K562 (cell line): ENCODE data around the gene DNAAF3. TPM values are rescaled to one million over a fixed set of nuclear protein-coding genes. Genes with fewer than 3 reads are reported as not detected.
A peak's percentile ranks its signal among the peaks of the same experiment; 100 is the strongest.

ENCODE experiments used
- CBX3 ChIP-seq, 2 experiments: IDR thresholded peaks; 1 replicate in 1 of 2; 2 replicates in 1 of 2; pipeline ENCODE4 v1.6.1; 2012; ENCODE audit warnings: inconsistent platforms in 2 of 2, low read length in 2 of 2, borderline replicate concordance in 1 of 2, control low read depth in 1 of 2
- ETV1 ChIP-seq: fragments of 450-650 bp; conservative IDR thresholded peaks from 2 replicates; pipeline ENCODE4 v1.6.1; 2016; ENCODE audit warnings: missing genetic modification characterization, control low read depth, low read depth, missing compliant biosample characterization
- MCM5 ChIP-seq: fragments of 450-650 bp; IDR thresholded peaks from 2 replicates; pipeline ENCODE4 v1.6.1; 2016; ENCODE audit warnings: low read depth
- MLLT1 ChIP-seq, 2 experiments: fragments of 450-650 bp; IDR thresholded peaks; 2 replicates each; pipeline ENCODE4 v1.6.1; 2016
- POLR2AphosphoS5 ChIP-seq: IDR thresholded peaks from 2 replicates; pipeline ENCODE4 v1.6.1; 2011; ENCODE audit warnings: mild to moderate bottlenecking, low read depth, low read length, moderate library complexity; ENCODE audit not compliant: control insufficient read depth, insufficient read depth
- POLR2G ChIP-seq: fragments of 200-400 bp; formaldehyde crosslinking; IDR thresholded peaks from 2 replicates; pipeline ENCODE4 v1.6.1; 2017; ENCODE audit warnings: low read depth, mild to moderate bottlenecking, antibody characterized with exemption, low read length, moderate library complexity
- POLR3A ChIP-seq: IDR thresholded peaks from 2 replicates; pipeline ENCODE4 v1.6.1; 2011; ENCODE audit warnings: borderline replicate concordance, mild to moderate bottlenecking, moderate library complexity; ENCODE audit not compliant: insufficient read length, insufficient read depth; ENCODE audit errors: extremely low read depth
- PTTG1 ChIP-seq: fragments of 450-650 bp; IDR thresholded peaks from 2 replicates; pipeline ENCODE4 v1.6.1; 2016; ENCODE audit warnings: low read depth, mild to moderate bottlenecking, missing genetic modification characterization, missing compliant biosample characterization
- SAFB2 ChIP-seq: fragments of 200-400 bp; formaldehyde crosslinking; IDR thresholded peaks from 2 replicates; pipeline ENCODE4 v1.6.1; 2018; ENCODE audit warnings: borderline replicate concordance, low read length, low read depth, moderate library complexity; ENCODE audit not compliant: severe bottlenecking
- SNRNP70 ChIP-seq: fragments of 200-400 bp; formaldehyde crosslinking; optimal IDR thresholded peaks from 2 replicates; pipeline ENCODE3; 2017; ENCODE audit warnings: low read depth, low read length
- TBL1XR1 ChIP-seq, 2 experiments: IDR thresholded peaks; 2 replicates each; pipeline ENCODE4 v1.6.1; 2012; ENCODE audit warnings: improper control_type of control experiment in 2 of 2, low read length in 2 of 2, mild to moderate bottlenecking in 1 of 2
- THAP7 ChIP-seq: fragments of 250-450 bp; sonication (Bioruptor Pico); IDR thresholded peaks from 2 replicates; pipeline ENCODE4 v1.5.0; 2021
- ZBTB7A ChIP-seq: IDR thresholded peaks from 2 replicates; pipeline ENCODE4 v1.6.1; 2011; ENCODE audit warnings: low read depth, mild to moderate bottlenecking, low read length, moderate library complexity, borderline replicate concordance; ENCODE audit not compliant: control insufficient read depth
- ZFP36 ChIP-seq: fragments of 150-350 bp; IDR thresholded peaks from 2 replicates; pipeline ENCODE4 v1.6.1; 2018; ENCODE audit warnings: low read length, low read depth; ENCODE audit not compliant: partially characterized antibody
- ZNF785 ChIP-seq: fragments of 250-450 bp; sonication (Bioruptor Pico); IDR thresholded peaks from 2 replicates; pipeline ENCODE4 v1.4.0; 2020; ENCODE audit warnings: mild to moderate bottlenecking
- polyA plus RNA-seq, 8 experiments: library from polyadenylated mRNA; depleted of rRNA in 4 of 8; stranded (reverse) in 5 of 8; unstranded in 3 of 8; fragments of >200 nt; fragmentation: Nextera tagmentation in 2 of 8; fragmentation: Illumina TruSeq in 1 of 8; extraction: Ambion mirVana in 2 of 8; extraction: Trizol in 1 of 8; gene quantifications; 2 replicates each; pipeline versions ENCODE4 v1.2.1 to v1.2.3, GENCODE V29; 2011 to 2014; ENCODE audit warnings: inconsistent platforms in 1 of 8, missing spikeins in 1 of 8
- total RNA-seq, 7 experiments: library from RNA; depleted of rRNA in 6 of 7; stranded (reverse); fragments of >200 nt in 6 of 7; fragmentation: Illumina TruSeq in 2 of 7; extraction: Trizol in 2 of 7; gene quantifications; 2 replicates each; pipeline versions ENCODE4 v1.2.1 to v1.2.3, GENCODE V29; 2011 to 2021; ENCODE audit warnings: low replicate concordance in 1 of 7
- TF ChIP-seq, protein P1 (sequence below): fragments of 450-650 bp; formaldehyde crosslinking; IDR thresholded peaks from 2 replicates; pipeline ENCODE4 v1.4.0; 2020; ENCODE audit warnings: mild to moderate bottlenecking, moderate library complexity
- TF ChIP-seq, protein P2 (sequence below): fragments of 250-450 bp; sonication (Bioruptor Pico); IDR thresholded peaks from 2 replicates; pipeline ENCODE4 v1.8.0; 2022; ENCODE audit warnings: inconsistent platforms
- TF ChIP-seq, protein P3 (sequence below), 3 experiments: IDR thresholded peaks in 2 of 3; conservative IDR thresholded peaks in 1 of 3; 2 replicates each; pipeline ENCODE4 v1.5.1; 2011 to 2012; ENCODE audit warnings: low read length in 3 of 3, mild to moderate bottlenecking in 3 of 3, control low read depth in 2 of 3, improper control_type of control experiment in 1 of 3, inconsistent platforms in 1 of 3, low read depth in 1 of 3, mixed read lengths in 1 of 3, moderate library complexity in 1 of 3; ENCODE audit not compliant: insufficient read depth in 2 of 3

Gene DNAAF3
- total and polyA plus RNA-seq, 9 of the 15 experiments (the other 6 are each of a cell fraction or from before 2014, with no cell fraction given), result 21.6 to 61.5 (median 43.0) TPM

DNA sequence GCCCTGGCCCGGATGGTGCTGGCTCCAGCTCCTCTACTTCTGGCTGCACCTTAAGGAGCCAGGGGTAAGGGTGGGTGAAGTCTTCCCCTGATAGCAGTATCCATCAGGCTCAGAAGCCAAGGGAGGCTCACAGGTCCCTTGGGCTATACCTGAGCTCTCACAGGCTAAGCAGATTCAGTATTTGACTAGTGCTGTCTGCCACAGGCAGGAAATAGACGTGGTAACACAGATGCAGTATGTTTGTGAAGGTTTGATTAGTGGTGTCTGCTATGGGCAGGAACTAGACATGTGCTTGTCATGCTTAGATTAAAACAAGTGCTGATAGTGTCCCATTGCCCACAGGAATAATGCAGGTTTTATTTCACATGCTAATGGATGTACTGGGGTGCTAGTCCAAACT lies 9.7 kb upstream of the DNAAF3 start (continued):
- TF ChIP-seq, protein P1, sequence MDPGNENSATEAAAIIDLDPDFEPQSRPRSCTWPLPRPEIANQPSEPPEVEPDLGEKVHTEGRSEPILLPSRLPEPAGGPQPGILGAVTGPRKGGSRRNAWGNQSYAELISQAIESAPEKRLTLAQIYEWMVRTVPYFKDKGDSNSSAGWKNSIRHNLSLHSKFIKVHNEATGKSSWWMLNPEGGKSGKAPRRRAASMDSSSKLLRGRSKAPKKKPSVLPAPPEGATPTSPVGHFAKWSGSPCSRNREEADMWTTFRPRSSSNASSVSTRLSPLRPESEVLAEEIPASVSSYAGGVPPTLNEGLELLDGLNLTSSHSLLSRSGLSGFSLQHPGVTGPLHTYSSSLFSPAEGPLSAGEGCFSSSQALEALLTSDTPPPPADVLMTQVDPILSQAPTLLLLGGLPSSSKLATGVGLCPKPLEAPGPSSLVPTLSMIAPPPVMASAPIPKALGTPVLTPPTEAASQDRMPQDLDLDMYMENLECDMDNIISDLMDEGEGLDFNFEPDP (CRISPR knock-in tag), result no peak
- no peak for TF ChIP-seq ZBTB7A
- TF ChIP-seq, protein P2, sequence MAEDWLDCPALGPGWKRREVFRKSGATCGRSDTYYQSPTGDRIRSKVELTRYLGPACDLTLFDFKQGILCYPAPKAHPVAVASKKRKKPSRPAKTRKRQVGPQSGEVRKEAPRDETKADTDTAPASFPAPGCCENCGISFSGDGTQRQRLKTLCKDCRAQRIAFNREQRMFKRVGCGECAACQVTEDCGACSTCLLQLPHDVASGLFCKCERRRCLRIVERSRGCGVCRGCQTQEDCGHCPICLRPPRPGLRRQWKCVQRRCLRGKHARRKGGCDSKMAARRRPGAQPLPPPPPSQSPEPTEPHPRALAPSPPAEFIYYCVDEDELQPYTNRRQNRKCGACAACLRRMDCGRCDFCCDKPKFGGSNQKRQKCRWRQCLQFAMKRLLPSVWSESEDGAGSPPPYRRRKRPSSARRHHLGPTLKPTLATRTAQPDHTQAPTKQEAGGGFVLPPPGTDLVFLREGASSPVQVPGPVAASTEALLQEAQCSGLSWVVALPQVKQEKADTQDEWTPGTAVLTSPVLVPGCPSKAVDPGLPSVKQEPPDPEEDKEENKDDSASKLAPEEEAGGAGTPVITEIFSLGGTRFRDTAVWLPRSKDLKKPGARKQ (CRISPR knock-in tag), result no peak
- TF ChIP-seq, protein P3, sequence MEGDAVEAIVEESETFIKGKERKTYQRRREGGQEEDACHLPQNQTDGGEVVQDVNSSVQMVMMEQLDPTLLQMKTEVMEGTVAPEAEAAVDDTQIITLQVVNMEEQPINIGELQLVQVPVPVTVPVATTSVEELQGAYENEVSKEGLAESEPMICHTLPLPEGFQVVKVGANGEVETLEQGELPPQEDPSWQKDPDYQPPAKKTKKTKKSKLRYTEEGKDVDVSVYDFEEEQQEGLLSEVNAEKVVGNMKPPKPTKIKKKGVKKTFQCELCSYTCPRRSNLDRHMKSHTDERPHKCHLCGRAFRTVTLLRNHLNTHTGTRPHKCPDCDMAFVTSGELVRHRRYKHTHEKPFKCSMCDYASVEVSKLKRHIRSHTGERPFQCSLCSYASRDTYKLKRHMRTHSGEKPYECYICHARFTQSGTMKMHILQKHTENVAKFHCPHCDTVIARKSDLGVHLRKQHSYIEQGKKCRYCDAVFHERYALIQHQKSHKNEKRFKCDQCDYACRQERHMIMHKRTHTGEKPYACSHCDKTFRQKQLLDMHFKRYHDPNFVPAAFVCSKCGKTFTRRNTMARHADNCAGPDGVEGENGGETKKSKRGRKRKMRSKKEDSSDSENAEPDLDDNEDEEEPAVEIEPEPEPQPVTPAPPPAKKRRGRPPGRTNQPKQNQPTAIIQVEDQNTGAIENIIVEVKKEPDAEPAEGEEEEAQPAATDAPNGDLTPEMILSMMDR (IDR thresholded peaks at IDR 0.05 in 2 of 3, conservative IDR thresholded peaks at IDR 0.05 in 1 of 3; ENCODE audit: insufficient read depth in 2 of 3, low read depth in 1 of 3, low read length in 3 of 3), result peak in 2 of 3 experiments; percentile 19 to 33; a peak in 1 of 6 replicates
- no peak for TF ChIP-seq SNRNP70
- TF ChIP-seq POLR3A, result no peak
- TF ChIP-seq MLLT1 (IDR thresholded peaks at IDR 0.05), result peak in 1 of 2 experiments; percentile 99; a peak in 2 of 4 replicates
- no peak for TF ChIP-seq POLR2G
- no peak for TF ChIP-seq MCM5
- no peak for TF ChIP-seq ZNF785 (CRISPR knock-in tag)
- no peak for TF ChIP-seq PTTG1 (tag)
- TF ChIP-seq POLR2AphosphoS5, result no peak
- TF ChIP-seq THAP7 (CRISPR knock-in tag), result no peak
- TF ChIP-seq TBL1XR1 (IDR thresholded peaks at IDR 0.05; ENCODE audit: low read length in 2 of 2), result no peak
- TF ChIP-seq SAFB2, result no peak
- TF ChIP-seq ZFP36, result no peak
- TF ChIP-seq CBX3 (IDR thresholded peaks at IDR 0.05; ENCODE audit: borderline replicate concordance in 1 of 2, low read length in 2 of 2), result peak in 1 of 2 experiments; percentile 89; a peak in 1 of 3 replicates
- peak; percentile 74; the same call in 1 of the 2 replicates for TF ChIP-seq ETV1 (tag)
